VCaP (cell line): ENCODE results near the gene LTBP2.

Experiments
- H3K27ac ChIP-seq: fragments of 450-650 bp; 2 replicates; pipeline ENCODE4 v1.5.1; 2017
- CTCF ChIP-seq: fragments of 450-650 bp; conservative IDR thresholded peaks from 2 replicates; pipeline ENCODE4 v1.5.1; 2017; ENCODE audit warnings: mild to moderate bottlenecking, moderate library complexity

Gene LTBP2

DNA sequence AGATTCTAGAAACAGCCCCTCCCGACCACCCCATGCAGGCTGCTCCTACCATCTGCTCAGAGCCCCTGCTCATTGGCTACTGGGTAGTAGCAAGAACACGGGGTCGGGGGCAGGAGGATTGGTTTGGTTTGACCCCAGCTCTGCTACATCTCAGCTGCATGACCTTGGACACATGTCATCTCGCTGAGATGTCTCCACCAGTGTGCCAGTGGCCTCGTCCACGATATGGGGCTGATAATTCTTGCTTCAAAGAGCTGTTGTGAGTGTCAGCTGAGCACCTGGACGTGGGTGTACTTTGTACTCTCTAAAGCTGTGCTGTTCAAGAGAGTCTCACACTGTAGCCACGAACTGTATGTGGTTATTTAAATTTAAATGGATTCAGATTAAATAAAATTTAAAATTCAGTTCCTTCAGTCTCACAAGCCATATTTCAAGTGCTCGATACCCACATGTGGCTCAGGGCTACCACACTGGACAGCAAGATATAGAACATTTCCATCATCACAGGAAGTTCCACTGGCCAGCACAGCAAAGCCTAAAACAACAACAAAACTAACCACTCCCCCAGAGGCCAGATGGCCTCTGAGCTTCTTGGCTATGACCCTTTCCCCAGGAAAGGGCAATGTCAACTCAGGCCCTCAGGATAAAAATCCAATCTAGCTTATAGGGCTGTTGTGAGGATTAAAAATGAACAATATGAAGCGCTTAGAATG lies 18.6 kb downstream of the LTBP2 start:
- no peak for TF ChIP-seq CTCF
- H3K27ac ChIP-seq = no peak overlapping the region

GRCh38 chr14:74592476-74593201 lies 19.4 kb downstream of the LTBP2 start:
- H3K27ac ChIP-seq = no peak overlapping the region
- TF ChIP-seq CTCF = no peak

DNA sequence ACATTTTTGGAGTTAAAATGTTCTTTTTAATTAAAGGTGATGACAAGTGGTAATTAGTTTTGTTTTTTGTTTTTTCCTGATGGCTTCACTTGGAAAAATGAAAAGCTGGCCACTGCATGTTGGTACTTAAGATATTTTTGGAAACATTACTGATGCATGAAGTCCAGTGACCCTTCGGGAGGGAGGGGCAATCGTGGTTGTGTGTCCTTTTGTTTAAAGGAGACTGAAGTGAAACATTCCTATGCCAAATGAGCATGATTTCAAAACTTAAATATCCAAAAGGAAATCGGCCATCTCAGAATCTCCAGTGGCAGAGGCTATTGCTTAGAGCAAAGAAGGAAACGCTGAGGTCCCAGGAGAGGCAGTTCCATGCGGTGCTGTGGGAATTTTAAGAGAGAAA lies 20.1 kb downstream of the LTBP2 start:
- no peak for TF ChIP-seq CTCF
- H3K27ac ChIP-seq = no peak overlapping the region

- no peak for TF ChIP-seq CTCF
- no peak overlapping the region for H3K27ac ChIP-seq
Observed at GRCh38 chr14:74591394-74591793, 20.6 kb downstream of the LTBP2 start.

- no peak overlapping the region for H3K27ac ChIP-seq
- no peak for TF ChIP-seq CTCF
Observed at GRCh38 chr14:74589291-74589879, 22.7 kb downstream of the LTBP2 start.

- no peak overlapping the region for H3K27ac ChIP-seq
- TF ChIP-seq CTCF = no peak
Observed at GRCh38 chr14:74587363-74587707, 24.7 kb downstream of the LTBP2 start.

DNA sequence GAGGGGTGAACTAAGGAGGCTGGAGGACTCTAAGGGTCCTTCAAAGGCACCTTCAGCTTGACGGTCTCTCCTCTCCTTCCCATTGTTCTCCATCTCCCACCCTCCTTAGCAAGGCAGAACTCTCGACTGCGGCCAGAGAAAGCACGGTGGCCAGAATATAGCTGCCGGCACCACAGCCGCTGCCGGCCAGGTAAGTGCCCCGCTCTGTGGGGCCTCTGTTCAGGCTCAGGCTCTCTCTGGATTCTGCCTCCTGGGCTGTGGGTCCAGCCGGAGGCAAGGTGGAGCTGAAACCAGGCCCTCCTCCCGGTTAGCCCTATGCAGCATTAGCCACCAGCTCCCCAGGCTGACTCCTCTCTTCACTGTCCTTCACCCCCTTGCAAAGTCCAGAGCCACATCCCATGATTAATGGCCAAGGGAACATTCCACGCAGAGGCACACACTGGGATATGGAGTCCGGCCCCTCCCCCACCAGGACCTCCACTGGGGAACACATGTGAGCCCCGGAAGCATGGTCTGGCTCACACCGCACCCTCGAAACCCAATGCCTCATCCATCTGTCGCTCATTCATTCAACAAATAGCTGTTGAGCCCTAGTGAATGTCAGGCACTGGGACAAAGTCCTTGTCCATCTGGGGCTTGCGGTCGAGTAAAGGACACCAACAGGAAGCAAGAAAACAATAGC lies 25.2 kb downstream of the LTBP2 start:
- no peak overlapping the region for H3K27ac ChIP-seq
- no peak for TF ChIP-seq CTCF
